ENCODE data around the gene GRK5. TPM values are rescaled to one million over a fixed set of nuclear protein-coding genes. Genes with fewer than 3 reads are reported as not detected.

The GRK5 gene
- polyA plus RNA-seq, 1 experiment, result 20.8 TPM

GRCh38 chr10:119348106-119348505 lies 140.7 kb downstream of the GRK5 start:
- ChIA-PET CTCF (interaction anchor here (0.9 to 1.6 kb wide), 3 partner anchors 10 to 145 kb away, joined by 3 read pairs; no protein-coding TSS in a partner anchor), POLR2A (no interaction called here)
- no peak for TF ChIP-seq CTCF (IDR thresholded peaks at IDR 0.05; ENCODE audit: insufficient read depth, low read depth, low read length)

GRCh38 chr10:119348516-119349240 lies 141.3 kb downstream of the GRK5 start:
- no peak for TF ChIP-seq CTCF (IDR thresholded peaks at IDR 0.05; ENCODE audit: insufficient read depth, low read depth, low read length)
- H3K36me3 ChIP-seq (ENCODE audit: control insufficient read depth, insufficient read depth, low read length), result peaks cover 2% of the 10 kb centered on the region
- DNase-seq (ENCODE audit: low read depth), result no peak
- ChIA-PET CTCF (interaction anchor here (0.7 to 1.6 kb wide), 6 partner anchors 11 to 145 kb away, joined by 3 to 4 read pairs (median 3); no protein-coding TSS in a partner anchor), POLR2A (no interaction called here)
- H3K4me3 ChIP-seq (ENCODE audit: low read depth, low read length), result no peak overlapping the region
- H3K27me3 ChIP-seq (ENCODE audit: control insufficient read depth, insufficient read depth, low read length), result no peaks in the 10 kb centered on the region

More at GRCh38 chr10:119348106-119348505, 140.7 kb downstream of the GRK5 start:
- H3K36me3 ChIP-seq (ENCODE audit: control insufficient read depth, insufficient read depth, low read length), result peaks cover 2% of the 10 kb centered on the region
- no peak for DNase-seq (ENCODE audit: low read depth)
- no peaks in the 10 kb centered on the region for H3K27me3 ChIP-seq (ENCODE audit: control insufficient read depth, insufficient read depth, low read length)
- no peak overlapping the region for H3K4me3 ChIP-seq (ENCODE audit: low read depth, low read length)

GRCh38 chr10:119349341-119349740 lies 142.0 kb downstream of the GRK5 start:
- H3K4me3 ChIP-seq (ENCODE audit: low read depth, low read length), result no peak overlapping the region
- DNase-seq (ENCODE audit: low read depth), result no peak
- TF ChIP-seq CTCF (IDR thresholded peaks at IDR 0.05; ENCODE audit: insufficient read depth, low read depth, low read length), result no peak
- peaks cover 2% of the 10 kb centered on the region for H3K36me3 ChIP-seq (ENCODE audit: control insufficient read depth, insufficient read depth, low read length)
- no peaks in the 10 kb centered on the region for H3K27me3 ChIP-seq (ENCODE audit: control insufficient read depth, insufficient read depth, low read length)
- ChIA-PET CTCF (interaction anchor here (0.7 to 1.6 kb wide), 5 partner anchors 11 to 146 kb away, joined by 3 to 4 read pairs (median 3); no protein-coding TSS in a partner anchor), POLR2A (no interaction called here)

- no peaks in the 10 kb centered on the region for H3K27me3 ChIP-seq (ENCODE audit: control insufficient read depth, insufficient read depth, low read length)
- H3K4me3 ChIP-seq (ENCODE audit: low read depth, low read length), result no peak overlapping the region
- ChIA-PET CTCF (interaction anchor here (1.0 kb wide), 1 partner anchor 109 kb away, joined by 3 read pairs; no protein-coding TSS in a partner anchor), POLR2A (no interaction called here)
- no peak for DNase-seq (ENCODE audit: low read depth)
- H3K36me3 ChIP-seq (ENCODE audit: control insufficient read depth, insufficient read depth, low read length), result peaks cover 2% of the 10 kb centered on the region
- no peak for TF ChIP-seq CTCF (IDR thresholded peaks at IDR 0.05; ENCODE audit: insufficient read depth, low read depth, low read length)
These were observed 142.6 kb downstream of the GRK5 start for GRCh38 chr10:119349937-119350501.

- Histone ChIP-seq H3K4me3 (ENCODE audit: low read depth, low read length) (no peak overlapping the region), H3K36me3 (ENCODE audit: control insufficient read depth, insufficient read depth, low read length) (peaks cover 2% of the 10 kb centered on the region), H3K27me3 (ENCODE audit: control insufficient read depth, insufficient read depth, low read length) (no peaks in the 10 kb centered on the region)
- CTCF ChIA-PET, result no interaction called here
- DNase-seq (ENCODE audit: low read depth), result no peak
- POLR2A ChIA-PET, result no interaction called here
- TF ChIP-seq CTCF (IDR thresholded peaks at IDR 0.05; ENCODE audit: insufficient read depth, low read depth, low read length), result no peak
These were observed 143.2 kb downstream of the GRK5 start for GRCh38 chr10:119350502-119351097.

All from BJ (cell line).